Measurements from ENCODE around the gene COPS4. TPM values are rescaled to one million over a fixed set of nuclear protein-coding genes. Genes with fewer than 3 reads are reported as not detected.

COPS4 gene
- total and polyA plus RNA-seq, 2 of the 8 experiments (the other 6 are each of a cell fraction or from before 2014, with no cell fraction given), result 14.9 to 28.3 TPM

DNA sequence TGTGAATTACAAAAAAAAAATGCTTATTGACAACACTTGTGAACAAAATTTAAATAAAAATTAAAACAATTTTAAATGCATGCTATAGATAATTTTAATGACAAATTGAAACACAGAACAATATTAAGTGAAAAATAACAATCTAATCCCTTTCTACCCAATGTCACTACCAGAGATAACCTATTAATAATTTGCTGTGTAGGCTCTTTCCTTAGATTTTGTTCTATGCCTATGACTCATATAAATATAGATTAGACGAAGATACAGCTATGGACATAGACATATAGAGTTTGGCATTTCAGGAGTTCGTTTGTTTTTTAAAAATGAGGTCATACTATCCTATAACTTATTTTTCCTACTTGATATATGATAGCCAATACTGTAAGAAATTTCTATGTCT, 61.4 kb downstream of the COPS4 start:
- no peak overlapping the region for H3K23ac ChIP-seq (ENCODE audit: insufficient read length)
- no peak overlapping the region for H3K4me3 ChIP-seq (ENCODE audit: extremely low read depth in 1 of 4, insufficient read depth in 2 of 4, low read depth in 3 of 4, low read length in 4 of 4)
- no peak overlapping the region for H3K4ac ChIP-seq (replicated peaks; ENCODE audit: insufficient read length, low read depth, low read length)
- H4K20me1 ChIP-seq (replicated peaks in 1 of 2; ENCODE audit: control insufficient read depth in 1 of 2, insufficient read depth in 2 of 2, low read length in 2 of 2), result no peaks in the 10 kb centered on the region
- H3K9ac ChIP-seq (replicated peaks in 1 of 4; ENCODE audit: extremely low read depth in 1 of 4, low read depth in 3 of 4, low read length in 3 of 4), result no peak overlapping the region
- H2BK12ac ChIP-seq (ENCODE audit: low read depth, low read length), result no peak overlapping the region
- 0 out of 2 replicates have a peak overlapping the region, but pooled peaks have one; percentile 49 for H2AFZ ChIP-seq (ENCODE audit: low read length)
- H2BK15ac ChIP-seq (ENCODE audit: low read length), result no peak overlapping the region
- no peak overlapping the region for H2AK5ac ChIP-seq (ENCODE audit: low read depth, low read length)
- H3K36me3 ChIP-seq (ENCODE audit: control insufficient read depth in 2 of 4, insufficient read depth in 4 of 4, low read length in 3 of 4), result no peaks in the 10 kb centered on the region
- WGBS, 2 experiments (ENCODE audit: extremely low coverage in 1 of 2, insufficient coverage in 1 of 2, insufficient read length in 1 of 2, insufficient replicate concordance in 2 of 2, low coverage in 1 of 2, low lambda C conversion rate in 2 of 2, missing lambda C conversion rate in 1 of 2), result 79% methylated on average over 2 of the region's 2 CpGs; no CpG with 5 or more reads in 1 of the 2 experiments
- H3K79me2 ChIP-seq (ENCODE audit: control insufficient read depth in 1 of 2, insufficient read depth in 2 of 2, low read length in 2 of 2), result no peaks in the 10 kb centered on the region
- H2BK20ac ChIP-seq (ENCODE audit: low read length), result no peak overlapping the region
- FAIRE-seq, result no peak
- H3K23me2 ChIP-seq (ENCODE audit: low read depth, low read length), result no peaks in the 10 kb centered on the region
- no peaks in the 10 kb centered on the region for H3K27me3 ChIP-seq (replicated peaks in 1 of 4; ENCODE audit: control insufficient read depth in 3 of 4, extremely low read depth in 1 of 4, insufficient read depth in 3 of 4, low read length in 3 of 4)
- H2BK120ac ChIP-seq (replicated peaks; ENCODE audit: low read depth, low read length), result no peak overlapping the region
- H3K27ac ChIP-seq (ENCODE audit: low read depth, low read length), result no peak overlapping the region
- ChIA-PET CTCF (ENCODE audit: partially characterized antibody) (interaction anchor here (0.6 to 2.2 kb wide), 6 partner anchors 12 to 186 kb away, joined by 3 to 7 read pairs (median 4); no protein-coding TSS in a partner anchor), POLR2A (ENCODE audit: partially characterized antibody) (no interaction called here)
- no peak overlapping the region for H4K91ac ChIP-seq (replicated peaks; ENCODE audit: insufficient read length, low read length)
- no peak for DNase-seq (ENCODE audit: low read depth in 1 of 2, low spot score in 2 of 2)
- TF ChIP-seq POLR2AphosphoS5 (IDR thresholded peaks at IDR 0.05; ENCODE audit: low read depth, low read length), result no peak
- no peak for TF ChIP-seq POLR2A (IDR thresholded peaks at IDR 0.05; ENCODE audit: control extremely low read depth in 1 of 2, low read depth in 2 of 2, low read length in 2 of 2)
- no peak for TF ChIP-seq SP2 (IDR thresholded peaks at IDR 0.05; ENCODE audit: low read length)
- TF ChIP-seq CEBPB (IDR thresholded peaks at IDR 0.05; ENCODE audit: low read depth, low read length), result no peak
- no peak overlapping the region for H2BK5ac ChIP-seq (ENCODE audit: low read depth, low read length)
- no peak overlapping the region for H3K4me2 ChIP-seq (ENCODE audit: insufficient read depth in 1 of 2, low read depth in 2 of 2, low read length in 2 of 2)
- no peak overlapping the region for H3K56ac ChIP-seq (replicated peaks; ENCODE audit: insufficient read length, low read depth, low read length)
- H3K9me3 ChIP-seq (ENCODE audit: insufficient read depth in 2 of 2, low read depth in 1 of 2, low read length in 1 of 2), result no peaks in the 10 kb centered on the region
- H4K5ac ChIP-seq (ENCODE audit: insufficient read length, low read depth, low read length), result no peak overlapping the region
- H4K8ac ChIP-seq (ENCODE audit: extremely low read depth, insufficient read depth, low read length), result no peak overlapping the region
- H3K4me1 ChIP-seq (replicated peaks in 1 of 4; ENCODE audit: control insufficient read depth in 3 of 4, insufficient read depth in 4 of 4, low read length in 3 of 4), result no peaks in the 10 kb centered on the region
- H3K14ac ChIP-seq (ENCODE audit: insufficient read length), result no peak overlapping the region
- no peak overlapping the region for H3K18ac ChIP-seq (ENCODE audit: extremely low read depth, low read length)
- H3K79me1 ChIP-seq (ENCODE audit: low read depth, low read length), result no peaks in the 10 kb centered on the region
